ENCODE results near the gene DNAAF3.

- TF ChIP-seq EZH2 (IDR thresholded peaks at IDR 0.05; ENCODE audit: borderline replicate concordance, low read depth, low read length, poor library complexity, severe bottlenecking) (no peak), CTCF (conservative IDR thresholded peaks at IDR 0.05; ENCODE audit: low read depth, low read length) (no peak)
Observed at GRCh38 chr19:55166530-55167268, at the start of gene DNAAF3.

Measured in A673 (cell line).